ENCODE measurements around the gene EPB41.
A peak's percentile ranks its signal among the peaks of the same experiment; 100 is the strongest.
"Not testable (repeated sequence)": the region's sequence is repeated elsewhere in the genome, so short reads cannot be mapped to it uniquely, and the experiment has no call there.

EPB41 gene

DNA sequence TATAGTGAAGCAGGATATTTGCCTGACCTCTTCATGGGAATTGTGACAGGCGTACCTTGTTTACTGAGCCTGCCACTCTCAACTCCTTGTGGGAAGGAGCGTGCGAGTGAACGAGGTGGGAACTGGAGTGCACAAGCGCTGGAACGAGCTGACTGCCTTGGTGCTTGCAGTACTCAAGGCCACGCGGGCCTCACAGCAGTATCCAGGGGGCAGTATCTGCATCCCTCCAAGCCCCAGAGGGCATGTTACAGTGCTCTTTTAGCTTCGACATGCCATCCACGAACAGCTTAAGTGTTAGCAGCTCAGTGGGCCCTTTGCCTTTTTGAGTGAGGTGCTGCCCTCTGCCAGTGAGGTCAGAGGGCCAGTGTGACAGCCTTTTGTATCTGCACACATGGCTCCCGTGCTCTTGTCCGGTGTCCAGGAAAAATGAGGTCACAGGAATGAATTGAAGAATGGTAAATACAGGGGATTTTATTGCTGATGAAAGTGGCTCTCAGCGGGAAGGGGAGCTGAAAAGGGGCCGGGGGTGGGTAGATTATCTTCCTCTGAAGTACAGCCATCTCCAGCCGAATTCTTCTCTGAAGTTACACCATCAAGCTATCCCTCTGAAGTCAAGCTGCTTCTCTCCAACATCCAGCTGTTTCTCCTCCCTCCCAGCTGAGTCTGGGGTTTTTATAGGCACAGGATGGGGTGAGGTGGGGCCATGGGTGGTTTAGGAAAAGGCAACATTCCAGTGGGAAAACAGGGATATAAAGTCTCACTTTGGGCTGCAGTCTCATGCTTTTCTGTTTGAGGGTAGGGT, 69.3 kb downstream of the EPB41 start:
- DNase-seq, result no peak

DNA sequence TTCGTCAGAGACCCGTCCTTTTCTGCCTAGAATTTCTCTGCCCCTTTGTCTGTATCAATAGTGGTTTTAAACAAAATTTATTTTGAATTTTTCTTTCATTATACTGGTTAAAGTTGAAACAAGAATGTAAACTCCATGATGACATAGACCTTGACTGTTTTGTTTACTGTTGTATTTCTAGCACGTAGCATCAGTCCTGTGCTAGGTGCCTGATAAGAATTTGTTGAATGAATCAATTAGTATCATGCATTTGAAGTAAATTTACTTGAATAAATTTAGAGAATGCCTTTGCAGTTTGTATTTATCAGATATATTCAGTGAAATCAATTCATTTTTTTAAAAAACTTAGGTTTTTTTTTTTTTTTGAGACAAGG, 69.9 kb downstream of the EPB41 start:
- DNase-seq, result no peak

- DNase-seq, result no peak
These were observed 71.1 kb downstream of the EPB41 start for GRCh38 chr1:28985427-28985826.

DNA sequence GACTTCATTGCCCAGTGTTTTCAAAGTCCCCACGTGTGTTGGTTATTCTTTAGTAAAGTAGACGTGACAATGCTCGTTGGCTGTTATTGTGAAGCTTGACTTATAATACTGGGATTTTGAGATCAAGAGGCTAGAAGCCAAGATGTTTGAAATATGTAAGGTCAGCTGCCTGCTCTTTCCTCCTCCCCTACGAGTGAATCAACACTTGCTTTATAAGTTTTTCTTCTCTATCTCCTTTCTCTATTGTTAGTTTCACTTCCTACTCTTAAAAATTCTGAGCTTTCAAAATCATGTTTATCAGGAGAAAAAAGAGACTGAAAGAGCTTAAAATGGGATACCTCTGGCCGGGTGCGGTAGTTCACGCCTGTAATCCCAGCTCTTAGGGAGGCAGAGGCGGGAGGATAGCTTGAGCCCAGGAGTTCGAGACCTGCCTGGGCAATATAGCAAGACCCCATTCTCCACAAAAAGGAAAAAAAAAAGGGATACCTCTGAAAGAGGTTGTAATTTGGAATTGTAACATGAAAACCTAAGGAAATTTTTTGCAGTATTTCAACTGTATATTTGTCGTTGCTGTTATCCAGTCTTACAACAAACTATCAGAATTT, 72.0 kb downstream of the EPB41 start:
- no peak for DNase-seq

DNA sequence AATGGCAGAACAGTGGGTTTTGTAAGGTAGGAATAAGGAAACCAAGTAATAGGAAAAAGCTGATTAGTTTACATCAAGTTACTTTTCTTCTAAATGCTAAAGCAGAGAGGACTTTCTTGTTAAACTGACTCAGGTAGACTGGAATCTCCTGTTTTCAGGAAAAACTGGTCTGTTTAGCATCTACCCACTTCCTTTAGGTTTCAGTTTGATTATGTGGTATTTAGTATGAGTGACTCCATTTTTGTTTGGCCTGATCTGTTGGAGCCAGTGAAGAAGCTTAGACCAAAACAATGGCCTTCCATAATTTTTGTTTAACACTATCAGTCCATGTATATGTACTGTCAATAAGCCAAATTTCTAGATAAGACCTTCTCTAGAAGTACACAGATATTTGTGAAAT, 88.4 kb downstream of the EPB41 start:
- no peak for DNase-seq

- DNase-seq, result no peak
These were observed 89.9 kb downstream of the EPB41 start for GRCh38 chr1:29004288-29004687.

GRCh38 chr1:29004798-29005197, 90.4 kb downstream of the EPB41 start:
- DNase-seq, result no peak

- DNase-seq, result no peak
These were observed 97.4 kb downstream of the EPB41 start for GRCh38 chr1:29011775-29012174.

DNA sequence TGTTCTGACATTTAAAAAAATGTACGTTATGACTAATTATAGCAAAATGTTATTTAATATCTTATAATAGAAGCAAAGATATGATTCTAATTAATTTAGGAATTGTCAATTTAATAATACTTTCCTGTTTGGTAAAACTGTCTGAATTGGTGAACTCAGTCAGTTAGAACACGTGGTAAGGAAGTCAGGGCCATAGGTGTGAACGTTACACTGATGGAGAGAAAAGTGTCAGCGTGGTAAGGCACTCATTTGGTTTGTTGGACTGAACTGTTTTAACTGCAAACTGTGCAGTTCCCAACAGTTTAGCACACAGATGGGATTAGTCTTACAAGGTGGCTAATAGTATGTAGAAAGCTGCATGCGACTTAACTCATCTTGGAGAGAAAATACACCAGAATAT, 102.9 kb downstream of the EPB41 start:
- no peak for DNase-seq

DNA sequence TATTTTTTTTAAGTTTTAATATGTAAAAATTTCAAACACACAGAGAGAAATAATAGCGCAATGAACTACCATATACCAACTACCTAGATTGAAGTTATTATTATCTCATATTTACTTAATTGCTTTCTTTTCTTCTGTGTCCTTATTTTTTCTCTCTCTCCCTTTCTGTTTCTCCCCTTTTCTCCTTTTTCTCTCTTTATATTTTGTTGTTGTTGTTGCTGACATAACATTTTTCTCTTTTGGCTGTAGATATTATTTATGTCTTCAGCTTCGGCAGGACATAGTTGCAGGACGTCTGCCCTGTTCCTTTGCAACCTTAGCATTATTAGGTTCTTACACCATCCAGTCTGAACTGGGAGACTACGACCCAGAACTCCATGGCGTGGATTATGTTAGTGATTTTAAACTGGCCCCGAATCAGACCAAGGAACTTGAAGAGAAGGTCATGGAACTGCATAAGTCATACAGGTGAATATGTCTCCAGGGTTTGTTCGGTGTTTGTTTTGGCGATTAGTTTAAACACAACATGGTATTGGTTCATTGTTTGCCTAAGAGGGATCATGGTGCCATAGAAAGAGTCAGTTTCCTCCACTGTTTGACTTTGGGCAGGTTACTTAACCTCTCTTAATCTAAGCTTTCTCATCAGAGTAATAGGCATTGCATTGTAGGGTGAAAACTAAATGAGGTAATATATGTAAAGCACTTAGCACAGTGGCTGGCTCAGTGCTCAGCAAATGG, 103.8 kb downstream of the EPB41 start:
- DNase-seq, result no peak

DNA sequence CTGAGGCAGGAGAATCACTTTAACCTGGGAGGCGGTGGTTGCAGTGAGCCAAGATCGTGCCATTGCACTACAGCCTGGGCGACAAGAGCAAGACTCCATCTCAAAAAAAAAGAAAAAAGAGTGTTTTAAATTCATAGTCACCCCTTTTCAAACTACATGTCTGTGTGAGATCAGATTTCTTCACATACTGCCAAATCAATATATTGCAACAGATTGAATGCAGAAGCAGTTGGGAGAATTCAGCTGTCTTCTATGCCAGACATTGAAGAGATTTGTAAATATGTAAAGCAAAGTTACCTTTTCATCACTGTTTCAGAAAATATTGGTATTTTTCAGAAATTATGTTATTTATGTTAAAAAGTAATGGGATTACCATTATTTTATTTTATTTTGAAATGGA, 108.3 kb downstream of the EPB41 start:
- no peak for DNase-seq

- no peak for DNase-seq
These were observed 115.3 kb downstream of the EPB41 start for GRCh38 chr1:29029667-29030066.

- no peak for DNase-seq
These were observed 118.5 kb downstream of the EPB41 start for GRCh38 chr1:29032841-29033240.

- peak; percentile 53 for DNase-seq
These were observed 119.6 kb downstream of the EPB41 start for GRCh38 chr1:29033829-29034466.

DNA sequence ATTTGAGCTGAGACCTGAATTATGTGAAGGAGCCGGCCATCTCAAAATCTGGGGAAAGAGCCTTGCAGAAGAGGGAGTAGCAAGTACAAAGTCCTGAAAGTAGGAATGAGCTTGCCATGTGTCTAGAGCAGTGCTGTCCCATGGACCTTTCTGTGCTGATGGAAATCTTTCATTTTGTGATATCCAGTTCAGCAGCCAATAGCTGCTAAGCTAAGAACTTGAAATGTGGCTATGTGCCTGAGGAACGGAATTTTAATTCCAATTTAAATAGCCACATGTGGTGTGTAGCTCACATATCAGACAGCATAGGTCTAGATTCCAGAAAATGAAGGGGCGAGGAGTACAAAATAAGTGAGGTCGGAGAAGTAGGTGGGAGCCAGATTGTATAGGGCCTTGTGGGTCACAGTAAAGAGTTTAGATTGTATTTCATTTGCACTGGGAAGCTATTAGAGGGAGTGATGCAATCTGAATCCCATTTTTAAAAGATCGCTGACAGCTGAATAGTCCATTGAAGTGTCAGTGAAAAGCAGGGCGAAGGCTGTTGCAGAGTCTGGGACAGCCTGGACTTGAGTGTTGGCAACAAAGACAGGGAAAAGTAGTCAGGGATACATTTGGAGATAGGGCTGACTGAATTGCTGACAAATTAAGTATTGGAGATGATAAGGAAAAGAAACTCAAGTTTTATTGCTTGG, 129.1 kb downstream of the EPB41 start:
- DNase-seq, result no peak

DNA sequence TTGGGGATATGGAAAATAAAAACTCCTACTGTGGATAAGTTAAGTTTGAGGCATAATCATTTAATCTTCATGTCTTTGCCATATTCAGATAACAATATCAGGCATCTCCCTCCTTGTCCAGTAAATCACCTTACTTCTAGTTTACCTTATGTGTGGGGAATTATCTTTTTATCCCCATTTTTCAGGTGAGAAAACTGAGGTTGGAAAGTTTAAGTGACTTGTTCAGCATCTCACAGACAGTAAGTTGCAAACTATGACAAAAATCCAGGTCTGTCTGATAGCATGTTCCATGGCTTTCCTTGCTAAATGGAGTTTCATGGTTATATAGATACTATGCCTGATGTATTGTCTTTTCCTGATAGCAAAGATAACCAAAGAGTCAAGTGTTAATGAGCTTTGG, 129.6 kb downstream of the EPB41 start:
- no peak for DNase-seq

GRCh38 chr1:29045663-29046062, 131.3 kb downstream of the EPB41 start:
- not testable (repeated sequence) for DNase-seq

- no peak for DNase-seq
These were observed 132.8 kb downstream of the EPB41 start for GRCh38 chr1:29047142-29047541.

GRCh38 chr1:29050166-29050565, 135.8 kb downstream of the EPB41 start:
- DNase-seq, result no peak

DNA sequence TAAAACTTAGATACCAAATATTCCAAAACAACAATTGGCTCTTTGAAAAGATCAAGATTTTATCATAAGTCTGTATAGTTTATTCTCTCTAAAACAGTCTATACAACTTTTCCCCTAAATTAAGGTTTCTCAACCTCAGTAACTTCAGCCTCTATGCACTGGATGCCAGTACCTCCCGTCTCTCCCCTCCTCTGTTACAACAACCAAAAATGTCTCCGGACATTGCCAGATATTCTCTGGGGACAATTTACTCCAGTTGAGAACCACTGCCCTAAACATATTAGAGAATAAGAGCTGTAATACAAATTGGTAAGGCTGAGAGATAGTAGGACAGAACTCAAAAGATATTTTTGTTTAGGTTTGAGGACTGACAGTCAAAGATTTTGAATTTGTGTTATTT, 137.7 kb downstream of the EPB41 start:
- DNase-seq, result no peak

DNA sequence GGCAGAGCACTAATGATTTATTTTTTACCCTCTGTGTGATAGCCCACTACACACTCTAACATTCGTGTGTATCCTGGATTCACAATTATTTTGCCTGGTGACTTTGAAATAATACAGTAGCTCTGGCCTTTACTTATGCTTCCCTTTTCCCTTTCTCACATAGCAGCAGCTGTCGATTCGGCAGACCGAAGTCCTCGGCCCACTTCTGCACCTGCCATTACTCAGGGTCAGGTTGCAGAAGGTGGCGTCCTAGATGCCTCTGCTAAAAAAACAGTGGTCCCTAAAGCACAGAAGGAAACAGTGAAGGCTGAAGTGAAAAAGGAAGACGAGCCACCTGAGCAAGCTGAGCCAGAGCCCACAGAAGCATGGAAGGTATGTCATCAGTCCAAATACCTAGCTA, 138.6 kb downstream of the EPB41 start:
- DNase-seq, result no peak

GRCh38 chr1:29055160-29055559, 140.8 kb downstream of the EPB41 start:
- no peak for DNase-seq

DNA sequence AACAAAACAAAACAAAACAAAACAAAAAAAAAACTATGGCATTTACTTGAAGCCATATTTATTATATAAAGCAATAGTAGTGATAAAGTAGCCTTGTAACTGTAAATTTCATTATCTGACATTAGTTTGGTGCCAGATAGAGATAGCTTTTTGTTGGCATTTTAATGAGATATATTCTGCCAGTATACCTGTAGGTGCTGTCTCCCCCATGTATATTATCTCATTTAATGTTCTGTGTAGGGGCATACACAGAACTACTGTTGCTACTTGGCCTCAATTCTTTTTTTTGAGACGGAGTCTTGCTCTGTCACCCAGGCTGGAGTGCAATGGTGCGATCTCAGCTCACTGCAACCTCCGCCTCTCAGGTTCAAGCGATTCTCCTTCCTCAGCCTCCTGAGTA, 141.9 kb downstream of the EPB41 start:
- DNase-seq, result no peak
